Measurements from ENCODE around the gene CHPF2. TPM values are rescaled to one million over a fixed set of nuclear protein-coding genes. Genes with fewer than 3 reads are reported as not detected.

CHPF2 gene
- total and polyA plus RNA-seq, 2 experiments from 2014 or later, result 4.8 to 26.1 TPM

DNA sequence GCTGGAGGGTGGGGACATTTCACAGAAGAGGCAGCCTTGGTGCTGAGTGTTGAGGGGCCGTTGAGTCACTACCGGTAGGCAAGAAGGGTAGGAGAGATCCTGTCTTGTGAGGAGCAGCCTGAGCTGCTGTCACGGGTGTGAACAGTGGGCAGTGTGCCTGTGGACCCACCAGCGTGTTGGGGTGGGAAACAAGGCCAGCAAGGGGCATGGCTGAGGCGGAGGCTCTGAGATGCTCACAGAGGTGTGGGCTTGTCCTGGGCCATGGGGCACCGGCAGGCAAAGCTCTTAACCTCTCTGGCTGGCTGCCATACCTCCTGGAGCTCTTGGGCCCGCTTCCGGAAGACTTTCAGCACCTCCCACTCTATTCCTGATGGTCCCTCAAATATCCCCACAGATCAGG lies 49.8 kb downstream of the CHPF2 start (continued):
- TF ChIP-seq ZNF462 (CRISPR knock-in tag; IDR thresholded peaks at IDR 0.05), result no peak
- TF ChIP-seq, protein P1, sequence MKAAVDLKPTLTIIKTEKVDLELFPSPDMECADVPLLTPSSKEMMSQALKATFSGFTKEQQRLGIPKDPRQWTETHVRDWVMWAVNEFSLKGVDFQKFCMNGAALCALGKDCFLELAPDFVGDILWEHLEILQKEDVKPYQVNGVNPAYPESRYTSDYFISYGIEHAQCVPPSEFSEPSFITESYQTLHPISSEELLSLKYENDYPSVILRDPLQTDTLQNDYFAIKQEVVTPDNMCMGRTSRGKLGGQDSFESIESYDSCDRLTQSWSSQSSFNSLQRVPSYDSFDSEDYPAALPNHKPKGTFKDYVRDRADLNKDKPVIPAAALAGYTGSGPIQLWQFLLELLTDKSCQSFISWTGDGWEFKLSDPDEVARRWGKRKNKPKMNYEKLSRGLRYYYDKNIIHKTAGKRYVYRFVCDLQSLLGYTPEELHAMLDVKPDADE (IDR thresholded peaks at IDR 0.05), result no peak

DNA sequence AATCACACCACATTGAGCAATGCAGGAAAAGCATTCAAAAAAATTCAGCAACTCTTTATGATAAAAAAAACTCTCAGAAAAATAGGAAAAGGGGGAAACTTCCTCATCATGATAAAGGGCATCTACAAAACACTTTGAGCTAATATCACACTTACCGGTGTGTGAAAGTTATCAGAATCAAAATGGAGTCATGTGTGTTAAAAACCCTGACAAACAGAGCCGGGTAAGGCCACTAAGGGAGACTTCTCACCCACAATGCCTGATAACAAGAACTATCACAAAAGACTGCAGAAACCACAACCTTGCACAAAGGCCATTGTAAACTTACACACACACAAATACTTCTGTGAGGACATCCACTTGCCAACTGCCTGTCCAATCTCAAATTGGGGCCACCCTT lies 51.0 kb downstream of the CHPF2 start:
- Histone ChIP-seq H3F3A (replicated peaks; ENCODE audit: low read depth) (no peaks in the 10 kb centered on the region), H3K9me2 (ENCODE audit: insufficient read depth) (no peaks in the 10 kb centered on the region), H3K79me2 (replicated peaks; ENCODE audit: insufficient read depth) (no peaks in the 10 kb centered on the region), H3K4me3 (no peak overlapping the region), H3K4me2 (no peak overlapping the region), H3K27me3 (ENCODE audit: insufficient read depth) (no peaks in the 10 kb centered on the region), H2AFZ (no peak overlapping the region), H3K36me3 (ENCODE audit: insufficient read depth) (no peaks in the 10 kb centered on the region), H3K27ac (ENCODE audit: low read depth) (no peak overlapping the region), H3K4me1 (ENCODE audit: insufficient read depth) (no peaks in the 10 kb centered on the region), H4K20me1 (replicated peaks; ENCODE audit: insufficient read depth) (no peaks in the 10 kb centered on the region)
- Mint-ChIP-seq H3K9me3 (no peaks in the 10 kb centered on the region), H3K4me3 (no peak overlapping the region), H3K27ac (no peak overlapping the region), H3K4me1 (peaks cover 13% of the 10 kb centered on the region; the same call in 2 of the 3 replicates), H3K36me3 (ENCODE audit: low read depth) (no peaks in the 10 kb centered on the region), H3K27me3 (ENCODE audit: insufficient read depth, low read depth, poor library complexity) (peaks cover 14% of the 10 kb centered on the region)
- DNase-seq (ENCODE audit: low spot score), result no peak
- no peak for ATAC-seq
- TF ChIP-seq REST (IDR thresholded peaks at IDR 0.05; ENCODE audit: unreplicated experiment) (no peak), NANOG (IDR thresholded peaks at IDR 0.05; ENCODE audit: borderline replicate concordance) (no peak), CREB1 (CRISPR knock-in tag; IDR thresholded peaks at IDR 0.05; ENCODE audit: low read depth) (no peak), ZNF331 (CRISPR knock-in tag; IDR thresholded peaks at IDR 0.05; ENCODE audit: low read depth) (no peak), ZNF114 (CRISPR knock-in tag; IDR thresholded peaks at IDR 0.05) (no peak), STAT1 (IDR thresholded peaks at IDR 0.05; ENCODE audit: unreplicated experiment) (no peak), EZH2phosphoT487 (IDR thresholded peaks at IDR 0.05; ENCODE audit: unreplicated experiment) (no peak)
- TF ChIP-seq, protein P1 (IDR thresholded peaks at IDR 0.05), result no peak

Data from GM23338 (cell line).